Activated CD4-positive, alpha-beta T cell treated with anti-CD3 and anti-CD28 coated beads, Interleukin-2, amount 50 U/mL, for 1 hour (primary cell): ENCODE data around the gene HINT2.

ENCODE experiments used
- DNase-seq: peaks from one replicate; pipeline ENCODE4 v3.0.0-alpha.2; 2020

The HINT2 gene

DNA sequence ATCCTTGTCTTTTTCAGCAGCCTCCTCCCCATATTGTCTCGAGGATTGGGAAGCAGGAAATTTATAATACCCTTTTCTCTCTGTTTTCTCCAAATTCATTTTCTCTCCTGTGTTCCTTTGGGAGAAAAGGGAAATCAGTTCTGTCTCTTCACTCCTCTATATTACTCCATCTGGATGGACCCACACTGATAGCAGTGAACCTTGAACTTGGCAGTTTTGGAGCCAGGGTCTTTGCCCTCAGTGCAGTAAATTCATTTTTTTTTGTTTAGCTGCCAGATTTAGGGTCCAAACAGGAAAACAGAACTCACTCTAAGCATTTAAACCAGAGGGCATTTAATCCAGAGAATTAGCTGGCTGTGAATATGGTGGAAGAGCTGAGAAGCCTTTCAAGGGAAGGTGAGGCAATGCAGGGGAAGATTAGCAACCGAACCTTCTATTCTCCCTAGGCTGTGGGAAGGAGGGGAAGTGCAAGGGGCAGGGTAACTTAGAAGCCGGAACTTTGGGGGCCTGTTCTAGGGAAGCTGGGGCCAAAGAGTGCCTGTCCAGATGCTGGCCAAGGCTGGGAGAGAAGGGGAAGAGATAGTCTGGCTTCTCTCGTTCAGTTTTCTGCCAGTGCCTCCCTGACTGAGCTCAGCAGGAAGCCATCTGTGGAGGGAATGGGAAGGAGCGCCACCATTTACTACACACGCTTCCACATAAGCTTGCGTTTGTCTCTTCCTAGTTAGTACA is 39.8 kb downstream of the HINT2 start:
- no peak for DNase-seq

GRCh38 chr9:35771943-35772342 is 42.9 kb downstream of the HINT2 start:
- DNase-seq: no peak

GRCh38 chr9:35771534-35771933 is 43.3 kb downstream of the HINT2 start:
- DNase-seq: no peak

- no peak for DNase-seq
Observed at GRCh38 chr9:35771075-35771433, 43.8 kb downstream of the HINT2 start.

- DNase-seq: no peak
Observed at GRCh38 chr9:35769763-35770162, 45.1 kb downstream of the HINT2 start.

GRCh38 chr9:35767458-35767857 is 47.4 kb downstream of the HINT2 start:
- DNase-seq: no peak

DNA sequence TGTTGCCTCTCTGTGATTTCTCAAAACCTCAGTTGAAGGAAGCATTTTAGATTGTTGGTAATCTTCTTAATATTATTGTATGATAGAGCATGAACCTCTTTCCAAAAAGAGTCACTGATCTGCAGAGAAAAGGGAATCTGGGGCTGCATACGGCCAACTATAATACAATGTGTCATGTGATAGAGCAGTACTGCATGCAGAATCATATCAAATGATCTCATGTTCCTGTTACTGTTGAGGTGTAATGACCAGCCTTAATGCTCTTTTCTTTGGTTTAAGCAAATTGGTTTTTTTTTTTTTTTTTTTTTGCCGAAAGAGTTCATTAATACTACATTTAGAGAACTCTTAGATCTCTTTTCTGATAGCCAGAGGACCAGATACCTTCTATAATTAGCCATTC is 47.8 kb downstream of the HINT2 start:
- no peak for DNase-seq

DNA sequence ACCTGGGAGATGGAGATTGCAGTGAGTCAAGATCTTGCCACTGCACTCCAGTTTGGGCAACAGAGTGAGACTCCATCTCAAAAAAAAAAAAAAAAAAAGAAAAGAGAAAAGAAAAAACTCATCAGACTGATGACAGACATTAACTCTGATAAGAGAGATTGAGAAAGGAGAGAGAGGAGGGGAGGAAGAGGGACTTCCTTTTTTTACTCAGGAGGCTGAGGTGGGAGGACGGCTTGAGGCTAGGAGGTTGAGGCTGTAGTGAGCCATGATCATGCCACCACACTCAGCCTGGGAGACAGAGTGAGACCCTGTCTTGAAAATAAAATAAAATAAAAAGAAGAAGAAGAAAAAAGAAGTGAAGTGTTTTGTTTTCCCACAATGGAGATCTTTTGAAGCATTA is 51.0 kb downstream of the HINT2 start:
- DNase-seq: no peak

DNA sequence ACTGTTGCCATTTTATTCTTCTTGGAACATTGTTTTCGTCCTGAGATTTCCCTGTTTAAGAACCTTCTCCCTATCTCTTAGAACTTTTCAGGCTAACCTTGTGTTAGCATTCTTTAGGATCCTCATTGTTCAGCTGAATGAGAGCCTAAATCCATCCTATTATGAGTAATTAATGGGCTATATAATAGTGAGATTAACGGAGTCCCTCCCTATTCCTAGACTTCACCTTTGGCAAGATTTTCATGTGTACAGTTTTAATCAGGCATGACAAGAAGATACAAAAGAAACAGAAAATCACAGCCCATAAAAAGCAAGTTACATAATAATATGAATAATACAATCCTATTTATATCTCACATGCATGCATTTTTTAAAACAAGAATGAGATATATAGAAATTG is 51.7 kb downstream of the HINT2 start:
- no peak for DNase-seq
